GM12878 (cell line): Measurements from ENCODE around the gene MBTPS2. TPM values are rescaled to one million over a fixed set of nuclear protein-coding genes. Genes with fewer than 3 reads are reported as not detected.

Experiments
- ASH2L ChIP-seq: fragments of 300-600, 200-600 bp; sonication (generic); IDR thresholded peaks from 2 replicates; pipeline ENCODE4 v1.6.1; 2017; ENCODE audit warnings: low read depth, mild to moderate bottlenecking, borderline replicate concordance
- ATF2 ChIP-seq: IDR thresholded peaks from 2 replicates; pipeline ENCODE4 v1.6.1; 2012; ENCODE audit warnings: low read length, inconsistent platforms
- FOS ChIP-seq: IDR thresholded peaks from 3 replicates; pipeline ENCODE4 v1.6.1; 2011; ENCODE audit warnings: borderline replicate concordance; ENCODE audit not compliant: insufficient read length; ENCODE audit errors: extremely low read depth
- HDAC2 ChIP-seq: fragments of 200-600 bp; sonication (generic); IDR thresholded peaks from 2 replicates; pipeline ENCODE4 v1.6.1; 2017
- HDAC6 ChIP-seq: fragments of 200-600 bp; sonication (generic); IDR thresholded peaks from one replicate; pipeline ENCODE4 v1.8.0; 2017; ENCODE audit warnings: antibody characterized with exemption; ENCODE audit not compliant: unreplicated experiment
- HSF1 ChIP-seq: fragments of 150-350 bp; IDR thresholded peaks from 2 replicates; pipeline ENCODE4 v1.6.1; 2014; ENCODE audit warnings: mild to moderate bottlenecking, low read depth, low read length
- MEF2A ChIP-seq: IDR thresholded peaks from 2 replicates; pipeline ENCODE4 v1.6.1; 2011; ENCODE audit warnings: low read depth, mild to moderate bottlenecking, low read length, moderate library complexity; ENCODE audit not compliant: insufficient read depth
- NFXL1 ChIP-seq: fragments of 450-650 bp; IDR thresholded peaks from 2 replicates; pipeline ENCODE4 v1.6.1; 2017; ENCODE audit warnings: antibody characterized with exemption, mild to moderate bottlenecking, borderline replicate concordance
- NFYA ChIP-seq: IDR thresholded peaks from 2 replicates; pipeline ENCODE4 v1.6.1; 2011; ENCODE audit warnings: low read depth, mild to moderate bottlenecking, low read length, improper control_type of control experiment, borderline replicate concordance
- PRDM15 ChIP-seq: fragments of 450-650 bp; formaldehyde crosslinking; IDR thresholded peaks from 2 replicates; pipeline ENCODE4 v1.4.0; 2020; ENCODE audit warnings: mild to moderate bottlenecking, moderate library complexity
- REST ChIP-seq: IDR thresholded peaks from 2 replicates; pipeline ENCODE4 v1.6.1; 2012; ENCODE audit warnings: mild to moderate bottlenecking, low read depth, low read length
- STAT3 ChIP-seq: IDR thresholded peaks from 2 replicates; pipeline ENCODE4 v1.6.1; 2011; ENCODE audit warnings: low read depth, low read length, improper control_type of control experiment
- TCF12 ChIP-seq: IDR thresholded peaks from 2 replicates; pipeline ENCODE4 v1.6.1; 2011; ENCODE audit warnings: low read depth, mild to moderate bottlenecking, low read length
- ZBTB4 ChIP-seq: fragments of 450-650 bp; formaldehyde crosslinking; IDR thresholded peaks from 2 replicates; pipeline ENCODE4 v1.4.0; 2022; ENCODE audit warnings: mild to moderate bottlenecking, moderate library complexity
- ZNF384 ChIP-seq: IDR thresholded peaks from 2 replicates; pipeline ENCODE4 v1.6.1; 2012; ENCODE audit warnings: low read depth, mild to moderate bottlenecking, low read length, improper control_type of control experiment, borderline replicate concordance
- polyA plus RNA-seq, 11 experiments: library from polyadenylated mRNA; depleted of rRNA in 4 of 11; unstranded in 6 of 11; stranded (reverse) in 5 of 11; fragments of >200 nt; fragmentation: Nextera tagmentation in 4 of 11; fragmentation: Illumina TruSeq in 1 of 11; extraction: Ambion mirVana in 4 of 11; extraction: Trizol in 1 of 11; gene quantifications; 1 replicate in 1 of 11; 2 replicates in 10 of 11; pipeline versions ENCODE4 v1.2.1 to v1.2.3, GENCODE V29; 2011 to 2016; ENCODE audit warnings: inconsistent platforms in 2 of 11, missing spikeins in 2 of 11, low read depth in 1 of 11
- total RNA-seq, 4 experiments: library from RNA; depleted of rRNA in 3 of 4; stranded (reverse); fragments of >200 nt in 3 of 4; fragmentation: Illumina TruSeq in 1 of 4; extraction: Trizol in 1 of 4; gene quantifications; 2 replicates each; pipeline versions ENCODE4 v1.2.1 to v1.2.3, GENCODE V29; 2013 to 2021

Gene MBTPS2
- total and polyA plus RNA-seq, 10 of the 15 experiments (the other 5 are each of a cell fraction or from before 2014, with no cell fraction given) = 2.6 to 11.0 (median 8.0) TPM

GRCh38 chrX:21912989-21913388, 73.6 kb downstream of the MBTPS2 start (continued):
- no peak for TF ChIP-seq ZBTB4 (CRISPR knock-in tag)
- TF ChIP-seq ASH2L = no peak
- no peak for TF ChIP-seq REST
- TF ChIP-seq HDAC2 = no peak
- TF ChIP-seq TCF12 = no peak
- TF ChIP-seq STAT3 = no peak
- TF ChIP-seq PRDM15 = no peak
- no peak for TF ChIP-seq ATF2
- TF ChIP-seq MEF2A = no peak
- no peak for TF ChIP-seq HDAC6
- no peak for TF ChIP-seq NFYA
- no peak for TF ChIP-seq ZNF384
- TF ChIP-seq FOS = no peak
- no peak for TF ChIP-seq HSF1
- no peak for TF ChIP-seq NFXL1
